HEK293 (cell line): Measurements from ENCODE around the gene TNFAIP8L3.

Experiments used
- CTCF ChIA-PET: fragments of 350-600 bp; formaldehyde crosslinking; extraction: SDS; loops from one replicate; lab custom pipeline; 2021; ENCODE audit warnings: antibody characterized with exemption; lab: Yijun Ruan, JAX
- POLR2A ChIA-PET: fragments of 300-600 bp; formaldehyde crosslinking; extraction: SDS; loops from one replicate; lab custom pipeline; 2020; ENCODE audit warnings: antibody characterized with exemption, inconsistent platforms; lab: Yijun Ruan, JAX
- H3K27ac ChIP-seq: fragments of 200-500 bp; sonication (Bioruptor generic); 2 replicates; pipeline ENCODE4 v1.5.1; 2014; ENCODE audit warnings: low read depth, low read length, control low read depth, inconsistent platforms; ENCODE audit errors: extremely low read depth
- H3K36me3 ChIP-seq, 2 experiments: fragments of 200-500 bp in 1 of 2; sonication (Bioruptor generic) in 1 of 2; 1 replicate in 1 of 2; 2 replicates in 1 of 2; pipeline ENCODE4 v1.5.1; 2014 to 2017; ENCODE audit warnings: inconsistent platforms in 2 of 2, low read length in 2 of 2; ENCODE audit not compliant: control insufficient read depth in 2 of 2, insufficient read depth in 1 of 2
- H3K4me1 ChIP-seq: fragments of 200-500 bp; sonication (Bioruptor generic); 2 replicates; pipeline ENCODE4 v1.5.1; 2014; ENCODE audit warnings: mild to moderate bottlenecking, low read length, inconsistent platforms; ENCODE audit not compliant: control insufficient read depth, insufficient read depth
- H3K4me3 ChIP-seq: 2 replicates; pipeline ENCODE4 v1.5.1; 2011; ENCODE audit warnings: low read depth, mild to moderate bottlenecking, control low read depth, low read length, moderate library complexity
- H3K9me3 ChIP-seq: fragments of 200-500 bp; sonication (Bioruptor generic); 2 replicates; pipeline ENCODE4 v1.5.1; 2014; ENCODE audit warnings: low read depth, low read length, inconsistent platforms; ENCODE audit not compliant: control insufficient read depth, insufficient read depth
- BCL6B ChIP-seq: fragments of 450-650 bp; formaldehyde crosslinking; IDR thresholded peaks from 2 replicates; pipeline ENCODE4 v1.5.1; 2017; ENCODE audit warnings: missing biosample characterization, missing genetic modification characterization
- HOXD13 ChIP-seq: sonication (generic); formaldehyde crosslinking; IDR thresholded peaks from 2 replicates; pipeline ENCODE4 v1.8.0; 2022; ENCODE audit warnings: missing genetic modification reagents, borderline replicate concordance
- INSM2 ChIP-seq: fragments of 450-650 bp; formaldehyde crosslinking; IDR thresholded peaks from 2 replicates; pipeline ENCODE4 v1.5.1; 2016; ENCODE audit warnings: missing biosample characterization, missing genetic modification characterization
- PATZ1 ChIP-seq: fragments of 450-650 bp; formaldehyde crosslinking; IDR thresholded peaks from 2 replicates; pipeline ENCODE4 v1.5.1; 2016; ENCODE audit warnings: missing biosample characterization, missing genetic modification characterization
- PRDM2 ChIP-seq: fragments of 450-650 bp; formaldehyde crosslinking; IDR thresholded peaks from 2 replicates; pipeline ENCODE4 v1.5.1; 2016; ENCODE audit warnings: missing biosample characterization, missing genetic modification characterization, borderline replicate concordance
- TRIM28 ChIP-seq: IDR thresholded peaks from 2 replicates; pipeline ENCODE4 v1.6.1; 2011; ENCODE audit warnings: low read length, control low read depth, borderline replicate concordance
- ZNF114 ChIP-seq: fragments of 450-650 bp; formaldehyde crosslinking; IDR thresholded peaks from 2 replicates; pipeline ENCODE4 v1.5.0; 2017; ENCODE audit warnings: missing biosample characterization, missing genetic modification characterization
- ZNF138 ChIP-seq: fragments of 450-650 bp; formaldehyde crosslinking; IDR thresholded peaks from 2 replicates; pipeline ENCODE4 v1.5.1; 2016; ENCODE audit warnings: missing biosample characterization, missing genetic modification characterization, borderline replicate concordance
- ZNF146 ChIP-seq: fragments of 450-650 bp; formaldehyde crosslinking; IDR thresholded peaks from 2 replicates; pipeline ENCODE4 v1.5.1; 2016; ENCODE audit warnings: missing biosample characterization, missing genetic modification characterization
- ZNF148 ChIP-seq: fragments of 450-650 bp; formaldehyde crosslinking; IDR thresholded peaks from 2 replicates; pipeline ENCODE4 v1.5.0; 2017; ENCODE audit warnings: missing biosample characterization, missing genetic modification characterization, borderline replicate concordance
- ZNF16 ChIP-seq: fragments of 450-650 bp; formaldehyde crosslinking; IDR thresholded peaks from 2 replicates; pipeline ENCODE4 v1.5.1; 2016; ENCODE audit warnings: low read depth, missing biosample characterization, missing genetic modification characterization
- ZNF366 ChIP-seq: fragments of 450-650 bp; formaldehyde crosslinking; conservative IDR thresholded peaks from 2 replicates; pipeline ENCODE4 v1.5.1; 2016; ENCODE audit warnings: missing biosample characterization, missing genetic modification characterization
- ZNF501 ChIP-seq: fragments of 450-650 bp; formaldehyde crosslinking; IDR thresholded peaks from 2 replicates; pipeline ENCODE4 v1.5.1; 2016; ENCODE audit warnings: missing biosample characterization, missing genetic modification characterization
- ZNF521 ChIP-seq: fragments of 450-650 bp; formaldehyde crosslinking; IDR thresholded peaks from 2 replicates; pipeline ENCODE4 v1.5.1; 2017; ENCODE audit warnings: missing biosample characterization, mild to moderate bottlenecking, missing genetic modification characterization
- ZNF560 ChIP-seq: fragments of 450-650 bp; formaldehyde crosslinking; IDR thresholded peaks from 2 replicates; pipeline ENCODE4 v1.5.1; 2017; ENCODE audit warnings: missing biosample characterization, missing genetic modification characterization, borderline replicate concordance
- ZNF629 ChIP-seq: fragments of 450-650 bp; formaldehyde crosslinking; IDR thresholded peaks from 2 replicates; pipeline ENCODE4 v1.5.1; 2017; ENCODE audit warnings: missing biosample characterization, missing genetic modification characterization
- ZNF677 ChIP-seq: fragments of 450-650 bp; IDR thresholded peaks from 2 replicates; pipeline ENCODE4 v1.5.0; 2018; ENCODE audit warnings: missing biosample characterization, mild to moderate bottlenecking, missing genetic modification characterization, moderate library complexity
- ZNF701 ChIP-seq: fragments of 450-650 bp; formaldehyde crosslinking; IDR thresholded peaks from 2 replicates; pipeline ENCODE4 v1.5.1; 2016; ENCODE audit warnings: missing biosample characterization, missing genetic modification characterization
- TF ChIP-seq, protein P1 (sequence below): fragments of 450-650 bp; formaldehyde crosslinking; IDR thresholded peaks from 2 replicates; pipeline ENCODE4 v1.5.1; 2016; ENCODE audit warnings: missing biosample characterization, missing genetic modification characterization

The TNFAIP8L3 gene

DNA sequence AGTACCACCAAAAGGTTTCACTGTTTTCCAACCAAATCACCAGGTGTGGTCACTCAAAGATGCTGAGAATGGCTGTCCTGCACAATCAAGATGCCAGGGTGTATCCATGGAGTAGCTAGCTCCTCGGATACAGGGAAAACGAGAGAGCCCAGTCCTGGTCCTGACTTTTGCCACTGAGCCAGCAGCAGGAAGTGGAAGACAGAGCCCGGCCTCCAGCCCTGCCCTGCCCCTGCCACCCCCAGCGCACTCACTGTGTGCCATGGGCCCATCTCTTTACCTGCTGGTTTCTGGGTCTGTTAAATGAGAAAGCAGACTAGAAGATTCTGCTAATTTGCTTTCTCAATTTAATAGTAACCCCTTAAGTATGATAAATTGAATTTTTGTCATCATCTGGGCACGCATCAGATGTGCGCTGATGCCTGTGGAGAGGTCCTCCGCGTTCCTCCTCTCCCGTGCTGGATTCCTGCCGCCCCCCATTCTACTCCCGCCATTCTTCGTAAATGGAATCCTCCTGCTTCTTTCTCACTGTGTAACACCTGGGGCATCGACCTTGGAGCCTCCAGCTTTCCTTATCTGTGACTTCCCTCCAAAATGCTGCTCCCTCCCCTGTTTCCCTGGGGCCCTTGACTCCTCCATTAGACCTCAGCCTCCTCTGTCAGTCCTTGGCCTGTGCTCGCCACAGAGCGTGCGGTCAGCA, 18.0 kb downstream of the TNFAIP8L3 start:
- Histone ChIP-seq H3K9me3 (no peaks in the 10 kb centered on the region), H3K4me3 (no peak overlapping the region), H3K36me3 (no peaks in the 10 kb centered on the region), H3K4me1 (no peaks in the 10 kb centered on the region), H3K27ac (no peak overlapping the region)
- TF ChIP-seq ZNF366 (tag by site-specific recombination) (no peak), ZNF146 (tag by site-specific recombination) (no peak), HOXD13 (CRISPR knock-in tag) (no peak), ZNF148 (tag by site-specific recombination) (no peak), ZNF138 (no peak), ZNF560 (tag by site-specific recombination) (no peak), INSM2 (tag by site-specific recombination) (no peak), ZNF521 (no peak), PATZ1 (tag by site-specific recombination) (no peak), TRIM28 (no peak), ZNF701 (no peak), BCL6B (no peak), ZNF677 (tag by site-specific recombination) (no peak), ZNF501 (tag by site-specific recombination) (no peak)
- TF ChIP-seq, protein P1, sequence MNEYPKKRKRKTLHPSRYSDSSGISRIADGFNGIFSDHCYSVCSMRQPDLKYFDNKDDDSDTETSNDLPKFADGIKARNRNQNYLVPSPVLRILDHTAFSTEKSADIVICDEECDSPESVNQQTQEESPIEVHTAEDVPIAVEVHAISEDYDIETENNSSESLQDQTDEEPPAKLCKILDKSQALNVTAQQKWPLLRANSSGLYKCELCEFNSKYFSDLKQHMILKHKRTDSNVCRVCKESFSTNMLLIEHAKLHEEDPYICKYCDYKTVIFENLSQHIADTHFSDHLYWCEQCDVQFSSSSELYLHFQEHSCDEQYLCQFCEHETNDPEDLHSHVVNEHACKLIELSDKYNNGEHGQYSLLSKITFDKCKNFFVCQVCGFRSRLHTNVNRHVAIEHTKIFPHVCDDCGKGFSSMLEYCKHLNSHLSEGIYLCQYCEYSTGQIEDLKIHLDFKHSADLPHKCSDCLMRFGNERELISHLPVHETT (tag by site-specific recombination): no peak
- ChIA-PET POLR2A (no interaction called here), CTCF (no interaction called here)

- no peak overlapping the region for H3K4me3 ChIP-seq
- no peaks in the 10 kb centered on the region for H3K4me1 ChIP-seq
- ChIA-PET POLR2A (no interaction called here), CTCF (no interaction called here)
- H3K9me3 ChIP-seq: no peaks in the 10 kb centered on the region
- no peak overlapping the region for H3K27ac ChIP-seq
- H3K36me3 ChIP-seq: no peaks in the 10 kb centered on the region
- TF ChIP-seq ZNF114 (tag by site-specific recombination) (no peak), ZNF629 (no peak), PRDM2 (tag by site-specific recombination) (no peak), ZNF16 (tag by site-specific recombination) (no peak)
Measured at GRCh38 chr15:51075826-51076523, 18.7 kb downstream of the TNFAIP8L3 start.
